SHP77 treated with DMSO at 0.1 percent for 48 hours (cell line): ENCODE measurements around the gene LTK.

Experiments
- DNase-seq: peaks from one replicate; lab custom pipeline; 2025; lab: John Stamatoyannopoulos, UW

LTK gene

GRCh38 chr15:41530363-41530956, 16.8 kb upstream of the LTK start:
- no peak for DNase-seq

GRCh38 chr15:41523097-41523496, 9.5 kb upstream of the LTK start:
- no peak for DNase-seq

GRCh38 chr15:41521614-41522013, 8.0 kb upstream of the LTK start:
- no peak for DNase-seq

- no peak for DNase-seq
Observed at GRCh38 chr15:41520636-41521035, 7.0 kb upstream of the LTK start.

- DNase-seq: no peak
Observed at GRCh38 chr15:41517895-41518449, 4.3 kb upstream of the LTK start.

GRCh38 chr15:41512940-41513505, 604 bp downstream of the LTK start:
- DNase-seq: no peak

- DNase-seq: no peak
Observed at GRCh38 chr15:41512512-41512939, 1.1 kb downstream of the LTK start.

GRCh38 chr15:41511899-41512369, 1.7 kb downstream of the LTK start:
- no peak for DNase-seq

GRCh38 chr15:41511331-41511898, 2.2 kb downstream of the LTK start:
- no peak for DNase-seq

GRCh38 chr15:41510728-41511127, 2.9 kb downstream of the LTK start:
- DNase-seq: no peak

- no peak for DNase-seq
Observed at GRCh38 chr15:41507820-41508290, 5.8 kb downstream of the LTK start.

GRCh38 chr15:41506796-41507341, 6.8 kb downstream of the LTK start:
- no peak for DNase-seq

- no peak for DNase-seq
Observed at GRCh38 chr15:41505776-41506175, 7.9 kb downstream of the LTK start.

GRCh38 chr15:41504751-41505492, 8.7 kb downstream of the LTK start:
- DNase-seq: no peak

- DNase-seq: no peak
Observed at GRCh38 chr15:41503669-41504010, 10.0 kb downstream of the LTK start.

GRCh38 chr15:41502795-41503668, 10.6 kb downstream of the LTK start:
- DNase-seq: no peak

GRCh38 chr15:41501931-41502794, 11.5 kb downstream of the LTK start:
- no peak for DNase-seq

GRCh38 chr15:41501191-41501917, 12.3 kb downstream of the LTK start:
- DNase-seq: no peak

GRCh38 chr15:41499109-41499851, 14.3 kb downstream of the LTK start:
- no peak for DNase-seq
